ENCODE data around the gene SH3RF2.
"Not testable (repeated sequence)": the region's sequence is repeated elsewhere in the genome, so short reads cannot be mapped to it uniquely, and the experiment has no call there.

Gene SH3RF2

GRCh38 chr5:145949474-145949873, 13.1 kb downstream of the SH3RF2 start:
- TF ChIP-seq CTCF (IDR thresholded peaks at IDR 0.05; ENCODE audit: borderline replicate concordance, control extremely low read depth, extremely low read depth, insufficient read depth, missing control alignments) = no peak
- in situ Hi-C loops (cut with MboI; ENCODE audit: low sequenced_read_pairs, unreplicated experiment) = no loop called here

GRCh38 chr5:145951071-145951470, 14.7 kb downstream of the SH3RF2 start:
- DNase-seq (ENCODE audit: low spot score) = no peak
- no peak for TF ChIP-seq CTCF (IDR thresholded peaks at IDR 0.05; ENCODE audit: borderline replicate concordance, control extremely low read depth, extremely low read depth, insufficient read depth, missing control alignments)
- in situ Hi-C loops (cut with MboI; ENCODE audit: low sequenced_read_pairs, unreplicated experiment) = no loop called here

More at GRCh38 chr5:145949474-145949873, 13.1 kb downstream of the SH3RF2 start:
- DNase-seq (ENCODE audit: low spot score) = no peak

- no peak for TF ChIP-seq CTCF (IDR thresholded peaks at IDR 0.05; ENCODE audit: borderline replicate concordance, control extremely low read depth, extremely low read depth, insufficient read depth, missing control alignments)
- in situ Hi-C loops (cut with MboI; ENCODE audit: low sequenced_read_pairs, unreplicated experiment) = no loop called here
- DNase-seq (ENCODE audit: low spot score) = no peak
These were observed 16.8 kb downstream of the SH3RF2 start for GRCh38 chr5:145953202-145953601.

DNA sequence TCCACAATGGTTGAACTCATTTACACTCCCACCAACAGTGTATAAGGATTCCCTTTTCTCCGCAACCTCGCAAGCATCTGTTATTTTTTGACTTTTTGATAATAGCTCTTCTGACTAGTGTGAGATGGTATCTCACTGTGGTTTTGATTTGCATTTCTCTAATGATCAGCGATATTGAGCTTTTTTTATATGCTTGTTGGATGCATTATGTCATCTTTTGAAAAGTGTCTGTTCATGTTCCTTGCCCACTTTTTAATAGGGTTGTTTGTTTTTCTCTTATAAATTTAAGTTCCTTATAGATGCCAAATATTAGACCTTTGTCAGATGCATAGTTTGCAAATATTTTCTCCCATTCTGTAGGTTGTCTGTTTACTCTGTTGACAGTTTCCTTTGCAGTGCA, 17.8 kb downstream of the SH3RF2 start:
- in situ Hi-C loops (cut with MboI; ENCODE audit: low sequenced_read_pairs, unreplicated experiment); DNase-seq (ENCODE audit: low spot score): not testable (repeated sequence)

GRCh38 chr5:145957388-145957787, 21.0 kb downstream of the SH3RF2 start:
- in situ Hi-C loops (cut with MboI; ENCODE audit: low sequenced_read_pairs, unreplicated experiment) = no loop called here
- no peak for TF ChIP-seq CTCF (IDR thresholded peaks at IDR 0.05; ENCODE audit: borderline replicate concordance, control extremely low read depth, extremely low read depth, insufficient read depth, missing control alignments)
- DNase-seq (ENCODE audit: low spot score) = no peak

DNA sequence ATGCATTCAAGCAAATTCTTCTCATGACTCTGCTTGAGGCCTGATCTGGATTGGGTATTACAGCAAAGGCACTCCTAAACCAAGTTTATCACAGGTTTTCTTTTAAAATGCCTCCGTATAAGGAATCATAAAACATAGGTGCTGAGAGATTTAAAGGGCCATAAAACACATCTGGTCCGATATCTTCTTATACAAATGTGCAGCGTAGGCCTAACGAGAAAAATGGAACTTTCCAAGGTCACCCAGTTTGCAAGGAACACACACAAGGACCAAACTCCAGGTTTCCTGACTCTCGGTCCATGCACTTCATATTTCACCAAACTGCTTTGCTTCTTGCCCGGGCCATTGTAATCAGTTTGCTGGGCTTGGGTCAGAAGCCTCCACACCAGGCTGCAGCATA, 22.1 kb downstream of the SH3RF2 start:
- in situ Hi-C loops (cut with MboI; ENCODE audit: low sequenced_read_pairs, unreplicated experiment) = no loop called here
- TF ChIP-seq CTCF (IDR thresholded peaks at IDR 0.05; ENCODE audit: borderline replicate concordance, control extremely low read depth, extremely low read depth, insufficient read depth, missing control alignments) = no peak

DNA sequence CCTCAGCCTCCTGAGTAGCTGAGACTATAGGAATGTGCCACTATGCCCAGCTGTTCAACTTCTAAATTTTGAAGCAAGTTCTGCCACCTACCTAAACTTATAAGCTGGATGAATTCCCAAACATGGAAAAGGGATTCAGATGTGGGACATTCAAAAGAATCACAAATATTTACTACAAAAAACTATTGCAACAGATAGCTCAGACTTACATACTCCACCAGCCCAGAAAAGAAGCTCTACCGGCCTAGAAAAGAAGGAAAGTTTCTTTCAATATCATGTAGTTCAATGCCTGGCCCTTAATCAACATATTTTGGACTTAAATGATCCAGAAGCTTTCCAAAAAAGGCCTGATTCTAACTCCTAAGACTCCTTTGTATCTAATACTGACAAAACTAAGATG, 23.8 kb downstream of the SH3RF2 start:
- TF ChIP-seq CTCF (IDR thresholded peaks at IDR 0.05; ENCODE audit: borderline replicate concordance, control extremely low read depth, extremely low read depth, insufficient read depth, missing control alignments) = no peak
- DNase-seq (ENCODE audit: low spot score) = no peak
- in situ Hi-C loops (cut with MboI; ENCODE audit: low sequenced_read_pairs, unreplicated experiment) = no loop called here

More for the DNA sequence above, 22.1 kb downstream of the SH3RF2 start:
- DNase-seq (ENCODE audit: low spot score) = no peak

Data from GM13976 (cell line).